GM12801 (cell line): ENCODE data around the gene GKN2.

ENCODE experiments used
- CTCF ChIP-seq: IDR thresholded peaks from one replicate; pipeline ENCODE4 v1.5.1; 2011; ENCODE audit warnings: control low read depth; ENCODE audit not compliant: insufficient read length; ENCODE audit errors: extremely low read depth

Gene GKN2

GRCh38 chr2:68912111-68912510 lies 40.6 kb downstream of the GKN2 start:
- no peak for TF ChIP-seq CTCF

GRCh38 chr2:68911709-68912108 lies 41.0 kb downstream of the GKN2 start:
- TF ChIP-seq CTCF = no peak

DNA sequence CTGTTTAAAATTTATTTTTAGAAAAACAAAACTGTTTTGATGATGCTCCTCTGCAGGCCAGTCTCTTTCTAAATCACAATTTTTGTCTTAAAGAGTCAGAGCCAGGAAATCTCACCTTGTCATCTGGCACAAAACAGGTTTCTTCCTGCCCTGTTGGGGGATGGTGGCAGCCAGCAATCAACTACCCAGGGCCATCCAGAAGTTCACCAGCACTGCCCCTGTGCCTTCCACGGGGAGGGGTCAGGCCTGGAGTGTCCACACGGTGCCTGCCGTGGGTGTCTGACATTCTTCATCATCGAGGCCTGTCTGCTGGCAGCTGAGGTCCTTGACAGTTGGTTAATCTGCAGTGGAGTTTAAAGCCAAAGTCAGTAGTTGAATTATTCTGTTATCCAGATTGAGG lies 41.4 kb downstream of the GKN2 start:
- no peak for TF ChIP-seq CTCF

DNA sequence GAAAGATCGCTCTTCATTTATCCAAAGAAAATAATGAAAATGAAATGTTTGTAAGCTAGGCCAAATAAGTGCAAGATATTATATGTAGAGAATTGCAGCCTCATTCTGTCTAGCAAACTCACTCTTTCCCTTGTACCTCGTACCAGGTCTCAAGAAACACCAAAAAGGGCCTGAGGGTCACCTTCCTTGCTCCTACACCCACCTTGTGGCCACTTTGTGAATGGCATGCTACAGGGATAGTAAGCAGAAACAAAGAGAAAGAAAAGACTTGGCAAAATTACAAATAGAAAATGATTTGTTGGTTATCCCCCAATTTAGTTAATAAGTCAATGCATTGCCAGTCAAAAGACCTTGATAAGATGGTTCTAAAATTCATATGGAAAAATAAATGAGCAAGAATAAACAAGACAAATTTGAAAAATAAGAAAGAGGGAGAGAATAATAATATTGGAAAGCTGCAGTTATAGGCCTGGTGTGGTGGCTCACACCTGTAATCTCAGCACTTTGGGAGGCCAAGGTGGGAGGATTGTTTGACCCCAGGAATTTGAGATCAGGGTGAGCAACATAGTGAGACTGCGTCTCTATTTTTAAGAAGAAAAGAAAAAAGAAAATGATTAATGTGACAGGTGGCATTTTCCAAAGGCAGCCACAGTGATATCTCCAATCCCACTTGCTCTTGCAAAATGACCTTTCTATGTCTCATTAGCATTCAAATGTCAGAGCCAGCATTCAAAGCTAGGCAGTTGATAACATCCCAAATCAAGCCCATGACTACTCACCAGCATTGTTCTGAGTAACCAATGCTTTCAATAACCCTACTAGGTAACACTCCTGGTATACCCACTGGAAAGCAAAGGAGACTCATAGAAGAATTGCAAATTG lies 42.7 kb downstream of the GKN2 start:
- TF ChIP-seq CTCF = peak; percentile 71

GRCh38 chr2:68908392-68908970 lies 44.2 kb downstream of the GKN2 start:
- no peak for TF ChIP-seq CTCF

DNA sequence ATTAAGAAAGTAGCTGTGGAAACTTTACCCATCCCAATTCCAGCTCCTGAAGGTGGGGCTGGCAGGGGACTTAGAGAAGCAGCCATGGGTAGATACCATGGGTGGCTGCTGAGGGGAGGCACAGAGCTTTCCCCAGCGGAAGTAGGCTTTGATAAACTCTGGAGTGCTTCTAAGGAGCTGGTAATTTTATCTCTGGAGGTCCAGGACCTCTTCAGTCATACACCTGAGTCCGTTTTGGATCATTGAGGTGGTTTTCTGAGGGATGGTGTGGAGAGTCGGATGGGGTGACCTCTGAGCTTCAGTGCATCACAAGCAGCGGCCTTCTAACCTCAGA lies 44.8 kb downstream of the GKN2 start:
- TF ChIP-seq CTCF = no peak

GRCh38 chr2:68907232-68907919 lies 45.3 kb downstream of the GKN2 start:
- no peak for TF ChIP-seq CTCF
